ENCODE measurements around the gene ZNF304. TPM values are rescaled to one million over a fixed set of nuclear protein-coding genes. Genes with fewer than 3 reads are reported as not detected.

Gene ZNF304
- polyA plus RNA-seq, 1 donor: 11.1 TPM

Other genes with a start within 250 kb of the ZNF304 start
- not detected for gene USP29, start 231.3 kb upstream of the ZNF304 start, polyA plus RNA-seq
- gene ZIM3, start 206.1 kb upstream of the ZNF304 start, polyA plus RNA-seq: not detected
- not detected for gene DUXA, start 183.8 kb upstream of the ZNF304 start, polyA plus RNA-seq
- gene ZNF264, start 159.8 kb upstream of the ZNF304 start, polyA plus RNA-seq: 15.6 TPM
- 2.2 TPM for gene AURKC, start 120.2 kb upstream of the ZNF304 start, polyA plus RNA-seq
- gene ZNF805, start 110.6 kb upstream of the ZNF304 start, polyA plus RNA-seq: 4.4 TPM
- gene ZNF460, start 70.8 kb upstream of the ZNF304 start, polyA plus RNA-seq: 2.0 TPM
- 7.0 TPM for gene ZNF543, start 30.8 kb upstream of the ZNF304 start, polyA plus RNA-seq
- gene TRAPPC2B, start 12.3 kb downstream of the ZNF304 start, polyA plus RNA-seq: 19.6 TPM
- gene ZNF547, start 12.3 kb downstream of the ZNF304 start, polyA plus RNA-seq: 5.7 TPM
- gene ZNF548, start 38.6 kb downstream of the ZNF304 start, polyA plus RNA-seq: 28.1 TPM
- 8.9 TPM for gene ZNF17, start 59.9 kb downstream of the ZNF304 start, polyA plus RNA-seq
- 15.5 TPM for gene ZNF749, start 84.1 kb downstream of the ZNF304 start, polyA plus RNA-seq
- 2.8 TPM for gene VN1R1, start 105.9 kb downstream of the ZNF304 start, polyA plus RNA-seq
- gene ZNF772, start 126.3 kb downstream of the ZNF304 start, polyA plus RNA-seq: 12.2 TPM
- gene ZNF419, start 136.5 kb downstream of the ZNF304 start, polyA plus RNA-seq: 13.6 TPM
- 11.8 TPM for gene ZNF773, start 148.7 kb downstream of the ZNF304 start, polyA plus RNA-seq
- gene ZNF549, start 176.1 kb downstream of the ZNF304 start, polyA plus RNA-seq: 11.8 TPM
- gene ZNF550, start 208.6 kb downstream of the ZNF304 start, polyA plus RNA-seq: 16.2 TPM
- gene ZNF416, start 227.6 kb downstream of the ZNF304 start, polyA plus RNA-seq: 6.0 TPM
- 8.7 TPM for gene ZIK1, start 232.9 kb downstream of the ZNF304 start, polyA plus RNA-seq
- 4.1 TPM for gene ZNF530, start 248.6 kb downstream of the ZNF304 start, polyA plus RNA-seq

Measured in large intestine (tissue), 1 donor.